SU-DHL-6 (cell line): ENCODE measurements around the gene ZNF860.

Experiments used
- H2AFZ ChIP-seq: fragments of 200-600 bp; sonication (generic); 2 replicates; pipeline ENCODE4 v1.6.1; 2014; ENCODE audit warnings: low read depth, mild to moderate bottlenecking, moderate library complexity, mixed read lengths, antibody characterized with exemption, low read length; ENCODE audit not compliant: severe bottlenecking
- H3F3A ChIP-seq: fragments of 200-600 bp; shearing (Covaris generic); 2 replicates; pipeline ENCODE4 v1.6.0; 2016; ENCODE audit warnings: antibody characterized with exemption, mild to moderate bottlenecking; ENCODE audit not compliant: insufficient read depth
- H3K27ac ChIP-seq: fragments of 200-600 bp; sonication (generic); 2 replicates; pipeline ENCODE4 v1.5.1; 2016; ENCODE audit warnings: low read depth, mild to moderate bottlenecking, low read length, moderate library complexity, mixed read lengths
- H3K27me3 ChIP-seq: fragments of 200-600 bp; sonication (generic), shearing (Covaris generic); 2 replicates; pipeline ENCODE4 v1.6.0; 2014; ENCODE audit warnings: mild to moderate bottlenecking, low read length
- H3K36me3 ChIP-seq: fragments of 200-600 bp; sonication (generic); 2 replicates; pipeline ENCODE4 v1.6.1; 2014; ENCODE audit warnings: mild to moderate bottlenecking, low read length, mixed read lengths
- H3K4me2 ChIP-seq: fragments of 300-600, 200-600 bp; shearing (Covaris generic), sonication (generic); 2 replicates; pipeline ENCODE4 v1.6.0; 2014; ENCODE audit warnings: low read length, low read depth, mild to moderate bottlenecking; ENCODE audit not compliant: poor library complexity, severe bottlenecking
- H3K4me3 ChIP-seq: fragments of 200-600 bp; sonication (generic); 2 replicates; pipeline ENCODE4 v1.5.1; 2014; ENCODE audit warnings: antibody characterized with exemption, low read length, mild to moderate bottlenecking, mixed read lengths; ENCODE audit not compliant: insufficient read depth, poor library complexity, severe bottlenecking
- H3K79me2 ChIP-seq: fragments of 200-600 bp; sonication (generic); 2 replicates; pipeline ENCODE4 v1.6.1; 2014; ENCODE audit warnings: mild to moderate bottlenecking, low read length, moderate library complexity; ENCODE audit not compliant: insufficient read depth
- H3K9ac ChIP-seq: fragments of 200-600 bp; sonication (generic); 2 replicates; pipeline ENCODE4 v1.7.0; 2014; ENCODE audit warnings: mild to moderate bottlenecking, low read length
- H3K9me2 ChIP-seq: fragments of 200-600 bp; sonication (generic); replicated peaks from 2 replicates; pipeline ENCODE4 v1.6.1; 2014; ENCODE audit warnings: low read length; ENCODE audit not compliant: insufficient read depth
- H3K9me3 ChIP-seq: fragments of 200-600 bp; sonication (generic); 2 replicates; pipeline ENCODE4 v1.6.1; 2014; ENCODE audit warnings: low read length, mixed read lengths; ENCODE audit not compliant: insufficient read depth
- H4K20me1 ChIP-seq: fragments of 200-600 bp; sonication (generic); 2 replicates; pipeline ENCODE4 v1.6.1; 2014; ENCODE audit warnings: low read depth, mild to moderate bottlenecking, antibody characterized with exemption, low read length, moderate library complexity, mixed read lengths
- CTCF ChIP-seq: fragments of 200-600 bp; sonication (generic); IDR thresholded peaks from one replicate; pipeline ENCODE4 v1.5.1; 2017; ENCODE audit warnings: antibody characterized with exemption, mild to moderate bottlenecking, low read length, moderate library complexity; ENCODE audit not compliant: insufficient read depth, poor library complexity, severe bottlenecking
- EZH2phosphoT487 ChIP-seq: fragments of 200-600 bp; sonication (generic), shearing (Covaris generic); conservative IDR thresholded peaks from 2 replicates; pipeline ENCODE4 v1.6.1; 2018; ENCODE audit warnings: mild to moderate bottlenecking, antibody characterized with exemption, low read length, moderate library complexity, mixed read lengths

The ZNF860 gene

GRCh38 chr3:32037932-32038267 lies 56.4 kb downstream of the ZNF860 start:
- H3K9ac ChIP-seq, result no peak overlapping the region
- H3F3A ChIP-seq, result no peaks in the 10 kb centered on the region
- no peaks in the 10 kb centered on the region for H4K20me1 ChIP-seq
- no peaks in the 10 kb centered on the region for H3K79me2 ChIP-seq
- H3K27ac ChIP-seq, result no peak overlapping the region
- H3K36me3 ChIP-seq, result no peaks in the 10 kb centered on the region
- H3K4me3 ChIP-seq, result no peak overlapping the region
- TF ChIP-seq CTCF, result no peak
- no peak for TF ChIP-seq EZH2phosphoT487
- no peak overlapping the region for H3K4me2 ChIP-seq
- H3K9me3 ChIP-seq, result peaks cover 11% of the 10 kb centered on the region; the same call in 1 of the 2 replicates
- no peak overlapping the region for H2AFZ ChIP-seq
- H3K27me3 ChIP-seq, result no peaks in the 10 kb centered on the region
- no peaks in the 10 kb centered on the region for H3K9me2 ChIP-seq

GRCh38 chr3:32041316-32041715 lies 59.8 kb downstream of the ZNF860 start:
- H3K9me2 ChIP-seq, result no peaks in the 10 kb centered on the region
- H3K4me2 ChIP-seq, result no peak overlapping the region
- no peak for TF ChIP-seq EZH2phosphoT487
- TF ChIP-seq CTCF, result no peak
- no peak overlapping the region for H3K27ac ChIP-seq
- H3F3A ChIP-seq, result no peaks in the 10 kb centered on the region
- H3K79me2 ChIP-seq, result no peaks in the 10 kb centered on the region
- peaks cover 11% of the 10 kb centered on the region; the same call in 1 of the 2 replicates for H3K9me3 ChIP-seq
- no peaks in the 10 kb centered on the region for H4K20me1 ChIP-seq
- no peak overlapping the region for H3K9ac ChIP-seq
- H2AFZ ChIP-seq, result no peak overlapping the region
- no peak overlapping the region for H3K4me3 ChIP-seq
- H3K27me3 ChIP-seq, result no peaks in the 10 kb centered on the region
- no peaks in the 10 kb centered on the region for H3K36me3 ChIP-seq
